22Rv1 (cell line): ENCODE results near the gene CASKIN2.

Source experiments
- CTCF ChIP-seq: fragments of 450-650 bp; IDR thresholded peaks from 2 replicates; pipeline ENCODE4 v1.5.1; 2017; ENCODE audit warnings: mild to moderate bottlenecking
- ZFX ChIP-seq: fragments of 450-650 bp; IDR thresholded peaks from 2 replicates; pipeline ENCODE4 v1.6.1; 2017; ENCODE audit warnings: antibody characterized with exemption, borderline replicate concordance

GRCh38 chr17:75474736-75475135 is 40.6 kb downstream of the CASKIN2 start:
- TF ChIP-seq CTCF (no peak), ZFX (no peak)
